Colonic mucosa (tissue), 4 donors: ENCODE data around the gene GALNT1. TPM values are rescaled to one million over a fixed set of nuclear protein-coding genes. Genes with fewer than 3 reads are reported as not detected.
"Not testable (repeated sequence)": the region's sequence is repeated elsewhere in the genome, so short reads cannot be mapped to it uniquely, and the experiment has no call there.

ENCODE experiments used
- DNase-seq: peaks from one replicate; pipeline ENCODE4 v3.0.0-alpha.2; 2020
- H3K27ac ChIP-seq: fragments of 200-600 bp; one replicate; pipeline ENCODE4 v1.8.0; 2021
- H3K27me3 ChIP-seq: fragments of 200-600 bp; one replicate; pipeline ENCODE4 v1.8.0; 2021
- H3K36me3 ChIP-seq: fragments of 200-600 bp; one replicate; pipeline ENCODE4 v1.8.0; 2021
- H3K4me1 ChIP-seq: fragments of 200-600 bp; one replicate; pipeline ENCODE4 v1.8.0; 2021; ENCODE audit warnings: mild to moderate bottlenecking
- H3K4me3 ChIP-seq: fragments of 200-600 bp; one replicate; pipeline ENCODE4 v1.8.0; 2021
- H3K9ac ChIP-seq, 2 donors: one replicate each; pipeline ENCODE4 v1.7.0; 2013; ENCODE audit warnings: control low read depth in 2 of 2, low read depth in 2 of 2, low read length in 2 of 2
- H3K9me3 ChIP-seq: fragments of 200-600 bp; one replicate; pipeline ENCODE4 v1.8.0; 2021
- CTCF ChIP-seq: fragments of 200-600 bp; IDR thresholded peaks from one replicate; pipeline ENCODE4 v1.8.0; 2022; ENCODE audit warnings: antibody characterized with exemption, mild to moderate bottlenecking
- intact Hi-C: fragments of 100-400 bp; cut with DNase I; formaldehyde crosslinking; loops from one replicate; pipeline ENCODE4 v1.14.1; 2022
- total RNA-seq, 2 donors: library from RNA; stranded (reverse); fragmentation: NEBNext Ultra II Directional in 1 of 2; extraction: Animal tissue kit (Norgen Biotek cat#: 25700) in 1 of 2; gene quantifications; one replicate each; pipeline ENCODE4 v1.2.1, GENCODE V29; 2021
- donor health status: healthy.
- donor health status: DM: no; HTN: no; CAD: no.
- donor health status: DM: no; HTN: no; CAD: no.

The GALNT1 gene
- total RNA-seq, 2 donors from 2014 or later: 108 to 140 TPM

- Histone ChIP-seq H3K9me3 (no peaks in the 10 kb centered on the region), H3K4me3 (no peak overlapping the region), H3K4me1 (no peaks in the 10 kb centered on the region), H3K9ac (no peak overlapping the region), H3K36me3 (no peaks in the 10 kb centered on the region), H3K27ac (no peak overlapping the region), H3K27me3 (no peaks in the 10 kb centered on the region)
- no peak for TF ChIP-seq CTCF
- no peak for DNase-seq
- intact Hi-C loops: no loop called here
Measured at GRCh38 chr18:35549564-35549963, 32.0 kb upstream of the GALNT1 start.

GRCh38 chr18:35553300-35553699 lies 28.2 kb upstream of the GALNT1 start:
- Histone ChIP-seq H3K9ac (no peak overlapping the region), H3K27me3 (no peaks in the 10 kb centered on the region), H3K27ac (no peak overlapping the region), H3K4me3 (no peak overlapping the region), H3K4me1 (no peaks in the 10 kb centered on the region), H3K9me3 (no peaks in the 10 kb centered on the region), H3K36me3 (no peaks in the 10 kb centered on the region)
- intact Hi-C loops: no loop called here
- TF ChIP-seq CTCF: no peak
- no peak for DNase-seq

- H3K9me3 ChIP-seq, DNase-seq, intact Hi-C loops, H3K9ac ChIP-seq, H3K27me3 ChIP-seq, H3K4me1 ChIP-seq, H3K27ac ChIP-seq, H3K4me3 ChIP-seq, H3K36me3 ChIP-seq: not testable (repeated sequence)
Measured at GRCh38 chr18:35555538-35555937, 26.0 kb upstream of the GALNT1 start.

GRCh38 chr18:35559867-35560266 lies 21.7 kb upstream of the GALNT1 start:
- Histone ChIP-seq H3K9me3 (no peaks in the 10 kb centered on the region), H3K4me3 (no peak overlapping the region), H3K9ac (no peak overlapping the region), H3K36me3 (no peaks in the 10 kb centered on the region), H3K27me3 (no peaks in the 10 kb centered on the region), H3K27ac (no peak overlapping the region), H3K4me1 (no peaks in the 10 kb centered on the region)
- no peak for DNase-seq
- intact Hi-C loops: no loop called here
- no peak for TF ChIP-seq CTCF

- Histone ChIP-seq H3K9me3 (no peaks in the 10 kb centered on the region), H3K36me3 (no peaks in the 10 kb centered on the region), H3K4me1 (no peaks in the 10 kb centered on the region), H3K9ac (no peak overlapping the region), H3K27ac (no peak overlapping the region), H3K4me3 (no peak overlapping the region), H3K27me3 (no peaks in the 10 kb centered on the region)
- intact Hi-C loops: no loop called here
- DNase-seq: no peak
- no peak for TF ChIP-seq CTCF
Measured at GRCh38 chr18:35564795-35565453, 16.6 kb upstream of the GALNT1 start.

GRCh38 chr18:35566019-35566418 lies 15.5 kb upstream of the GALNT1 start:
- no peak overlapping the region for H3K9ac ChIP-seq
- no peaks in the 10 kb centered on the region for H3K36me3 ChIP-seq
- no peaks in the 10 kb centered on the region for H3K9me3 ChIP-seq
- no peaks in the 10 kb centered on the region for H3K27me3 ChIP-seq
- H3K4me1 ChIP-seq: no peaks in the 10 kb centered on the region
- no peak for TF ChIP-seq CTCF
- H3K4me3 ChIP-seq: no peak overlapping the region
- no peak for DNase-seq
- no peak overlapping the region for H3K27ac ChIP-seq
- intact Hi-C loops: no loop called here
